HepG2 (cell line): ENCODE results near the gene RINL.

Experiments
- SETDB1 ChIP-seq: sonication (generic); formaldehyde crosslinking; IDR thresholded peaks from 2 replicates; pipeline ENCODE4 v1.5.1; 2020; ENCODE audit warnings: missing genetic modification reagents, mild to moderate bottlenecking, borderline replicate concordance
- ZNF460 ChIP-seq: sonication (generic); formaldehyde crosslinking; IDR thresholded peaks from 2 replicates; pipeline ENCODE4 v1.5.1; 2020; ENCODE audit warnings: missing genetic modification reagents, mild to moderate bottlenecking, borderline replicate concordance
- ZNF761 ChIP-seq: sonication (generic); formaldehyde crosslinking; conservative IDR thresholded peaks from 2 replicates; pipeline ENCODE4 v1.4.0; 2020; ENCODE audit warnings: mild to moderate bottlenecking, missing genetic modification reagents

DNA sequence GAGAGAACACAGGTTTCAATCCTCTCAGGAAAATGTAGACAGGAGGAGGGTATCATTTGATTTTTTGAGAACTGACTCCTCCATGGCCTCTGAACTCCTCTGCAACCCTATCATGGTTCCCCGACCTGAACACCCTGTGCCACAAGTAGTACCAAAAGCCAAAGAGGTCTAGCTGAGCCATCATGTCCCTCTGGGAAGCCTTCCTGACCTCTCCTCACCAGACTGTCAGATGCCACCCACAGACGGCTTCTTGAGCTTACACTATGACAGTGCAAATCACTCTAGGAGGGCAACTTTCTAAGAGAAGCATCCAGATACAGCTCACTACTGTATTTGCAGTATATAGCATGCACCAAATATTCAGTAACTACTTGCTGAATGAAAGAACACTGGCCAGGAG is 32.0 kb downstream of the RINL start:
- TF ChIP-seq SETDB1 (CRISPR knock-in tag), result no peak
- TF ChIP-seq ZNF460 (CRISPR knock-in tag), result no peak
- TF ChIP-seq ZNF761 (CRISPR knock-in tag), result no peak
